ENCODE results near the gene HDHD2. TPM values are rescaled to one million over a fixed set of nuclear protein-coding genes. Genes with fewer than 3 reads are reported as not detected.

Gene HDHD2
- total RNA-seq, 6 experiments from 2014 or later = 17.2 to 34.6 (median 22.3) TPM

DNA sequence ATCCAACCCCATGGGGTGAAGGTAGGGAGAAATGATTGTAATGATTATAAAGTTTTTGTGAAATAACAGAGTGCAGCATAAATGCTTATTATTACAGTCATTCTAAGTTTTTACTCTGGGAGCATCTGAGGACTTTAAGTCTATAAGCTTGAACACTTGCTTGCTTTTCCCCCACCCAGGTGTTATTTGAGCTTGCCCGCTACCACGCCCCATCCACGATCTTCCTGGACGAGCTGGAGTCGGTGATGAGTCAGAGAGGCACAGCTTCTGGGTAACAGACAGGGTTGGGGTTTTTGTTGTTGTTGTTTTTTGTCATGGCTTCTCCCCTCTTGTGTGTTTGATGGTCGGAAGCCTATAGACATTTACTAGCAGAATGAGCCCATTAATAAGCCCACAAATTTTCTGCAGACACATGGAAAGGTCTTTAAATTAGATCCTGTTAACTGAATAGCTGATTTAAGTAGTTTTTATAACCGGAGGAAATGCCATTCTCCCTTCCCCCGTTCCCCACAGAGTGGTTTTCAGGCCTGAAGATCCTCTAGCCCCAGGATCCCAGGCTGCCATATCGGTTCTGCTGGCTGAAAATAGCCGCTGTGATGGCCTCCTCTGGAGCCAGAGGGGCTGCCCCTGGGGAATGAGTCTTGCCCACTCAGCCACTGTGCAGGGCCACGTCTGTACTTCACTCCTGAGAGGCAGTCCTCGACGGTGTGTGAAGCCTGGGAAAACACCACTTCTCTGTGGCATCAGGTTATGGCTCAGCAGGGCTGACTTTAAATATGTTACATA is 75.0 kb downstream of the HDHD2 start:
- Histone ChIP-seq H3K27me3 (no peaks in the 10 kb centered on the region), H3K27ac (no peak overlapping the region), H3K9me3 (no peaks in the 10 kb centered on the region), H3K4me3 (no peak overlapping the region), H3K36me3 (no peaks in the 10 kb centered on the region), H3K4me1 (no peaks in the 10 kb centered on the region)
- TF ChIP-seq POLR2A (IDR thresholded peaks at IDR 0.05) = no peak
- TF ChIP-seq, protein P1, sequence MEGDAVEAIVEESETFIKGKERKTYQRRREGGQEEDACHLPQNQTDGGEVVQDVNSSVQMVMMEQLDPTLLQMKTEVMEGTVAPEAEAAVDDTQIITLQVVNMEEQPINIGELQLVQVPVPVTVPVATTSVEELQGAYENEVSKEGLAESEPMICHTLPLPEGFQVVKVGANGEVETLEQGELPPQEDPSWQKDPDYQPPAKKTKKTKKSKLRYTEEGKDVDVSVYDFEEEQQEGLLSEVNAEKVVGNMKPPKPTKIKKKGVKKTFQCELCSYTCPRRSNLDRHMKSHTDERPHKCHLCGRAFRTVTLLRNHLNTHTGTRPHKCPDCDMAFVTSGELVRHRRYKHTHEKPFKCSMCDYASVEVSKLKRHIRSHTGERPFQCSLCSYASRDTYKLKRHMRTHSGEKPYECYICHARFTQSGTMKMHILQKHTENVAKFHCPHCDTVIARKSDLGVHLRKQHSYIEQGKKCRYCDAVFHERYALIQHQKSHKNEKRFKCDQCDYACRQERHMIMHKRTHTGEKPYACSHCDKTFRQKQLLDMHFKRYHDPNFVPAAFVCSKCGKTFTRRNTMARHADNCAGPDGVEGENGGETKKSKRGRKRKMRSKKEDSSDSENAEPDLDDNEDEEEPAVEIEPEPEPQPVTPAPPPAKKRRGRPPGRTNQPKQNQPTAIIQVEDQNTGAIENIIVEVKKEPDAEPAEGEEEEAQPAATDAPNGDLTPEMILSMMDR (IDR thresholded peaks at IDR 0.05) = no peak
- no peak for ATAC-seq
- intact Hi-C loops (cut with DNase I) = no loop called here
- DNase-seq = no peak
- 88% methylated on average over 8 of the region's 13 CpGs for WGBS (ENCODE audit: insufficient coverage, low coverage, low lambda C conversion rate, missing lambda C conversion rate)

DNA sequence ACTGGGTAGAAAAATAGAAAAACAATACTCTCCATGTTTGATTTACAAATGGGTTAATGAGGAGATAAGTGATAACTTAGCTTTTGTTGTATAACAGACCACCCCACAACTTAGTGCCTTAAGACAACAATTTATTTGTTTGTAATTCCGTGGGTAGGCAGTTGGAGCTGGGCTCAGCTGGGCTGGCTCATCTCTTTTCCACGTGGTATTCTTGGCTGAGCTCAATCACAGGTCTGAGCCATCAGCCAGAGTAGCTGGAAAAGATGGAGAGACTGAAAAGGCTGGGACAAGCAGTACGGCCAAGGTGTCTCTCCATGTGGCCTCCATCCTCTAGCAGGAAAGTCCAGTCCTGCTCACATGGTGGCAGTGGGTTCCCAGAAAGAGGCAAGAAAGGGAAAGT is 82.7 kb downstream of the HDHD2 start:
- TF ChIP-seq POLR2A (IDR thresholded peaks at IDR 0.05) = no peak
- TF ChIP-seq, protein P1 (IDR thresholded peaks at IDR 0.05) = no peak
- Histone ChIP-seq H3K27ac (no peak overlapping the region), H3K4me1 (no peaks in the 10 kb centered on the region), H3K9me3 (no peaks in the 10 kb centered on the region), H3K36me3 (no peaks in the 10 kb centered on the region), H3K4me3 (no peak overlapping the region), H3K27me3 (no peaks in the 10 kb centered on the region)
- 50% methylated on average over 2 of the region's 3 CpGs for WGBS (ENCODE audit: insufficient coverage, low coverage, low lambda C conversion rate, missing lambda C conversion rate)
- intact Hi-C loops (cut with DNase I) = no loop called here
- DNase-seq = no peak
- no peak for ATAC-seq

GRCh38 chr18:47063096-47063495 is 87.2 kb downstream of the HDHD2 start:
- H3K27me3 ChIP-seq = no peaks in the 10 kb centered on the region
- 93% methylated on average over 6 of the region's 8 CpGs for WGBS (ENCODE audit: insufficient coverage, low coverage, low lambda C conversion rate, missing lambda C conversion rate)

DNA sequence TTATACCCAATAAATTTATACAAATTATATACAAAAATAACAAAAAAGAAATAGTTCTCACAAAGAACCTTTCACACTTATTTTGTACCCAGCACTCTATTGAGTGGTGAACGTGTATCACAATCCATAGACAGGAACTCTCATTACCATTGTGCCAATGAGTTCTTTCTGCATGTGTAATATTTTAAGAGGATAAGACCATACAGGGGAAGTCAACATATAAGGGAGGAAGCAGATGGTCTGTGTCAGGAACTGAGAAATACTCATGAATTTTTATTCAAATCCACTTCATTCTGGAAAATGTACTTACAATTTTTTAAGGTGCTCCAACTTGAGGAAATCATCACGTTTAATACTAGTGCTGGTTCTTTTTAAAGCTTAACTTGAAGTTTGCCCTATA is 87.8 kb downstream of the HDHD2 start:
- Histone ChIP-seq H3K36me3 (no peaks in the 10 kb centered on the region), H3K4me3 (no peak overlapping the region), H3K4me1 (no peaks in the 10 kb centered on the region), H3K9me3 (no peaks in the 10 kb centered on the region), H3K27ac (no peak overlapping the region), H3K27me3 (no peaks in the 10 kb centered on the region)
- DNase-seq (no peak), ATAC-seq (no peak)
- intact Hi-C loops (cut with DNase I) = no loop called here
- TF ChIP-seq POLR2A (IDR thresholded peaks at IDR 0.05) = no peak
- TF ChIP-seq, protein P1 (IDR thresholded peaks at IDR 0.05) = no peak
- 51% methylated on average over 2 of the region's 2 CpGs for WGBS (ENCODE audit: insufficient coverage, low coverage, low lambda C conversion rate, missing lambda C conversion rate)

More at GRCh38 chr18:47063096-47063495, 87.2 kb downstream of the HDHD2 start:
- Histone ChIP-seq H3K27ac (no peak overlapping the region), H3K4me3 (no peak overlapping the region), H3K36me3 (no peaks in the 10 kb centered on the region), H3K4me1 (no peaks in the 10 kb centered on the region), H3K9me3 (no peaks in the 10 kb centered on the region)
- intact Hi-C loops (cut with DNase I) = no loop called here
- no peak for ATAC-seq
- TF ChIP-seq POLR2A (IDR thresholded peaks at IDR 0.05) = no peak
- TF ChIP-seq, protein P1 (IDR thresholded peaks at IDR 0.05) = no peak
- no peak for DNase-seq

Small RNAs within 50 kb of the gene (small RNA-seq; reads per million reads assigned to genes)
- 0 reads per million in 2 experiments for gene AC012254.4

Other genes with a start within 250 kb of the HDHD2 start
- 10 to 100 TPM in 5 of 6 experiments, 1 to 10 TPM in 1; 8.3 to 21.8 (median 13.3) TPM for gene PIAS2, start 233.0 kb downstream of the HDHD2 start, total RNA-seq
- gene KATNAL2, start 232.9 kb downstream of the HDHD2 start, total RNA-seq = 1 to 10 TPM; 1.2 to 5.1 (median 2.7) TPM
- not detected for gene ELOA2, start 114.9 kb downstream of the HDHD2 start, total RNA-seq
- 1 to 10 TPM; 4.4 to 9.7 (median 6.9) TPM for gene IER3IP1, start 25.9 kb upstream of the HDHD2 start, total RNA-seq
- not detected for gene SKOR2, start 101.2 kb upstream of the HDHD2 start, total RNA-seq

Data from right lobe of liver (tissue), 6 donors.